HG03469 (cell line): ENCODE data around the gene LHX5.
A peak's percentile ranks its signal among the peaks of the same experiment; 100 is the strongest.

ENCODE experiments used
- ATAC-seq: cut with Tn5 transposase; IDR thresholded peaks from one replicate; pipeline ENCODE4 v1.9.1; 2021; ENCODE audit warnings: mild to moderate bottlenecking, moderate library complexity, moderate number of reproducible peaks; ENCODE audit not compliant: unreplicated experiment

Gene LHX5

DNA sequence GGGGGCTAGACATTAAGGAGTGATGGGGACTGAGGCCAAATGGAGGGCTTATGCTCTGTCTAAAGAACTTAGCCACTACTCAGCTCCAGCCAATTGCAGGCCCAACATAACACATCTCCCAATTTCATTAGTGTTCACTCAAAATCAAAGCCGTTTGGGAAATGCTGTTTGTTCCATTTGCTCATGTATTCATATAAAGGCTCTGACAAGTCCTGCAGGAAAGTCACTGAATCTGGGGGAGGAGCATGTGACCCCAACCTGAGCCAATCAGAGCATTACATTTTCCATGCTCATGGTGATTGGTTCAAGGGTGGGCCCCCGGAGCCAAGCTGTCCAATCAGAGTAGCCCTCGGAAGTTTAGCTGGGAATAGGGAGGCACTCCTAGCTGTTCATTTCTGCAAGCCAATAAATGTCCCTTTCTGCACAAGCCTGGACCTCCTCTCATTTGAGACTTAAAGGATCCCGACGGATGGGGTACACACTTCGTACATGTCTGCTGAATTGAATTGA is 28.6 kb downstream of the LHX5 start:
- ATAC-seq = no peak

DNA sequence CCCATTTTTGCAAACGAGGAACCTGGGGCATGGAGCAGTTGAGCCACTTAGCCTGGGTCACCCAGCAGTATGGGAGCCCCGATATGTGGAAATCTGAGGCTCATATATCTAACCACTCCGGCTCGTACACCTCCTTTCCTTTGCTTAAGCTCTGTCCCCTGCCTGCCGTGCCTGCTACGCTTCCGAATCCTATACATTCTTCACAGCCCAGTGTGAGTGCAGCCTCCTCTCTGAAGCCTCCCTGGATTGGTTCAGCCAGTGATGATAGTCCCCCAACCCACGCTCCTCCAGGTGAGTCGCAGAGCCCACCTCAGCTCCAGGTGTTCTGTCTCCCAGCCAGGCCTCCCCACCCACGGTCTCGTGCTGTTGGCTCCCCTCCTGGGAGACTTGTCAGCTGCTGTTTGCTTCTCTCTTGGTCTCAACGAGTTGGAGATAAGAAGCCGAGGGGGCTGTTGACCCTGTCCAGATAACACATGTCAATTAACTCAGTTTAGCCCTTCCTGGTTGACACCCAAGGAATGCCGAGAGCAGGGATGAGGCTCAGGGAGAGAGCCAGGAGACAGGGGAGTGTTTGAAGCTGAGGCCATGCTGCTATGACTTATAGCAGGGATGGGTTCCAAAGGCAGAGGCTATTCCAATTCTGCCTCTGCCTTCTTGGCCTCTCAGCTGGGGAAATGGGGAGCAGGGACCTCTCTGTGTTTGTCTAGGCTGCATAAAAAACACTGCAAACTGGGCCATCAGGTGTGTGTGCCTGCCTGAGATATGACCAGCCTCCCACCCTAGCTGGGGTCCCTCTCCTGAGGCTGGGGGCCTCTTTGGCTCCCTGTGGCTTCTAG is 30.5 kb downstream of the LHX5 start:
- ATAC-seq = no peak

DNA sequence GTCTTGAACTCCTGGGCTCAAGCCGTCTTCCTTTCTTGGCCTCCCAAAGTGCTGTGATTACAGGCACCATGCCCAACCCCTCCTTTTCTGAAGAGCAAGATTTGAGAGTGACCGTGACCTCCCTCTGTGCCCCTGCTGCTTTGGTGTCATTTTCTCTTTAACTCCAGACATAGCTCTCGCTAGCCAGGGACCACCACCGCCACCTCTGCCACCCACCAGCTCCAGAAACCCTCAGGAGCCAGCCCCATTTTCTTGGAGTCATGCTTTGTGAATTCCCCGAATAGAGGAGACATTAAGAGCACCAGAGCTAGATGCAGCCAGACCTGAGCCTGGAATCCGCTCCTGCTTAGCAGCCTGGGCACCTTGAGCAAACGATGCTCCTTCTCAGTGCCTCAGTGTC is 31.3 kb downstream of the LHX5 start:
- no peak for ATAC-seq

DNA sequence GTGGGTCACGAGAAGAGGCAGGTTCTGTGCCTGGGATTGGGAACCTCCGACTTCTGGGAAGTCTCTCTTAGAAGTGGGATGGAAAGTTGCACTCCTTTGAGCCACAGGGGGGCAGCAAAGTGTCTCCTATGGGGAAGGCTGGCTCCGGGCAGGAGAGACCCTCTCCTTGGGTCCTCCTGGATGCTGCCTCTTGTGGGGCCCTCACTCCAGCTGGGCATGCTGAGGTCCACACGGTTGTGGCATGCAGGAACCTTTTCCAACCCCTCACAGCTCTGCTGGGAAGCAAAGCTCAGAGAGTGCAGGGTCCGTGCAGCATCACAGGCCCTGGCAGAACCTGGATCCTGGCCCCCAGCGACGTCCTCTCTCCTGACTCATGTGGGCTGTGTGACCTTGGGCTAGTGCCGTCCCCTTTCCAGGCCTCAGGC is 32.1 kb downstream of the LHX5 start:
- ATAC-seq = no peak

GRCh38 chr12:113439301-113439597 is 32.4 kb downstream of the LHX5 start:
- no peak for ATAC-seq

GRCh38 chr12:113438523-113439300 is 33.0 kb downstream of the LHX5 start:
- ATAC-seq = no peak

GRCh38 chr12:113437729-113438100 is 34.0 kb downstream of the LHX5 start:
- ATAC-seq = no peak

GRCh38 chr12:113436993-113437728 is 34.5 kb downstream of the LHX5 start:
- ATAC-seq = no peak

GRCh38 chr12:113436586-113436985 is 35.1 kb downstream of the LHX5 start:
- no peak for ATAC-seq

GRCh38 chr12:113435367-113435766 is 36.3 kb downstream of the LHX5 start:
- no peak for ATAC-seq

DNA sequence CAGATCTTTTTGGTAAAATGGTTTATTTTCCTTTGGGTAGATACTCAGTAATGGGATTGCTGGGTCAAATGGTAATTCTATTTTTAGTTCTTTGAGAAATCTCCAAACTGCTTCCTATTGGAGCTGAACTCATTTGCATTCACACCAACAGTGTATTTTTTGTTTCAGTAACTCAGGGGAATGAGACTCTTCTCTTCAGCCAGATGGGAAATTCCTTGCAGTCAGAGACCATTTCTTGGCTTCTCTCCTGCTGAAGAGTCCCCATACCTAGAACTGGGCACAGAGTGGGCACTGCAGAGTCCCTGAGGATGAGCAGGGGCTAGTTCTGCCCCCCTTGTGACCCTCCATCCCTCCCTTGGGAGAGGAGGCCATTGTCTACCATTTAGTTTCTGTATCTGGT is 38.7 kb downstream of the LHX5 start:
- no peak for ATAC-seq

DNA sequence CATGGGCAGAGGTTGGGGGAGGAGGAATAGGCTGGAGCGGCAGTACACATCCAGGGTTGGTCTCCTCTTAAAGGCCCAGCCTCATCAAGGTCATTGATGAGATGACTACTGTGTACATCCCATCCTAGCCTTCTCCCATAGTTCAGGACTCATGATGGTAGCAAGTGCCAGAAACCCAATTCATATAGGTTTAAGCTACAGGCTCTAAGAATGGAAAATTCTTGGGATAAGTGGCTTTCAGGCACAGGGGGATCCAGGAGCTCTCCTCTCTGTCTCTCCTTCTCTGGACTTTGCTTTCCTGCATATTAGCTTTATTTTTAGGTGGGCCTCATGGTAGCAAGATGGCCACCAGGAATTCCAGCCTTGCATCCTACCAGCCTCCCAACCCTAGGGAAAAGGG is 43.2 kb downstream of the LHX5 start:
- ATAC-seq = no peak

DNA sequence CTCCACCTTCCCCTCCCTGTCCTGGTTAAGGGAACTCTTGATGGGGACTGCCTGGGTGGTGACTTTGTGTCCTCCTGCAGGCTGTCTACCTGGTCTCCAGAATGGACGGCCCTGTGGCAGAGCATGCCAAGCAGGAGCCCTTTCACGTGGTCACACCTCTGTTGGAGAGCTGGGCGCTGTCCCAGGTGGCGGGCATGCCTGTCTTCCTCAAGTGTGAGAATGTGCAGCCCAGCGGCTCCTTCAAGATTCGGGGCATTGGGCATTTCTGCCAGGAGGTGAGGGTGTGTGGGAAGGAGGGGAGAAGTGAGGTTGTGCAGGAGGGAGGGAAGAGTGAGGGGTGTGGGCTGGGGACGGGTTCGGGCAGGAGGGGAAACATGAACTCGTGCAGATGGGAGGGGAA is 43.8 kb downstream of the LHX5 start:
- no peak for ATAC-seq

- ATAC-seq = no peak
Observed at GRCh38 chr12:113425960-113426453, 45.7 kb downstream of the LHX5 start.

GRCh38 chr12:113424915-113425823 is 46.5 kb downstream of the LHX5 start:
- no peak for ATAC-seq

GRCh38 chr12:113424456-113424855 is 47.2 kb downstream of the LHX5 start:
- no peak for ATAC-seq

DNA sequence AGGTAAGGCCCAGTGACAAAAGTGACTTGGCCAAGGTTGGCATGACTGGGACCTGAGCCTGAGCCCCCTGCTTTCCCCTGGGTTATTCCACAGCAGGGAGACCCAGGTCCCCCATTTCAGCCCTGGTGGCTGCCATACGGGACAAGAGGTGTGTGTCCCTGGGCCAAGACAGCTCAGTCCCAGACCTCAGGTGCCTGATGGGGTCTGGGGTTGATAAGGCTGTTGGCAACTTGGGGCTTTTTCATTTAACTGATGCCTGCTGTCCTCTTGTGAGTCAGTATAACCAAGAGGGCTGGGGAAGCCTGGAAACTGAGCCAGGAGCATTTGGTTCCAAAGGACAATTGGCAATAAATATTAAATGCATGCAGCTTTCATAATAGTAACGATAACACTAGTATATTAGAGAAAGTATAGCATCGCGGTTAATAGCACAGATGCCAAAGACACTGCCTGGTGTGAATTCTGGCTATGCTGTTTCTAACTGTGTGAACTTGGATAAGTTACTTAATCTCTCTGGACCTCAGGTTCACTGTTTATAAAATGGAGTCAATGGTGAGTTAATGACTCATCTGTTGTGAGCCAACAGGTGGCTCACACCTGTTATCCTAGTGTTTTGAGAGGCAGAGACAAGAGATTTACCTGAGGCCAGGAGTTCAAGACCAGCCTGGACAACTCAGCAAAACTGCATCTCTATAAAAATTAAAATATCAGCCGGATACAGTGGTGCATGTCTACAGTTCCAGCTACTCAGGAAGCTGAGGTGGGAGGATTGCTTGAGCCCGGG is 48.6 kb downstream of the LHX5 start:
- no peak for ATAC-seq

- peak; percentile 77 for ATAC-seq
Observed at GRCh38 chr12:113422030-113422885, 49.4 kb downstream of the LHX5 start, which contains the start of gene SDSL. TSS of gene SDSL (plus strand) at chr12:113422380. CDS start at chr12:113427983, 5,603 bp downstream.
